GM21526 (cell line): ENCODE measurements around the gene VSNL1.

ENCODE experiments used
- ATAC-seq: cut with Tn5 transposase; IDR thresholded peaks from one replicate; pipeline ENCODE4 v1.9.1; 2021; ENCODE audit warnings: moderate library complexity; ENCODE audit not compliant: unreplicated experiment, low FRiP score

The VSNL1 gene

DNA sequence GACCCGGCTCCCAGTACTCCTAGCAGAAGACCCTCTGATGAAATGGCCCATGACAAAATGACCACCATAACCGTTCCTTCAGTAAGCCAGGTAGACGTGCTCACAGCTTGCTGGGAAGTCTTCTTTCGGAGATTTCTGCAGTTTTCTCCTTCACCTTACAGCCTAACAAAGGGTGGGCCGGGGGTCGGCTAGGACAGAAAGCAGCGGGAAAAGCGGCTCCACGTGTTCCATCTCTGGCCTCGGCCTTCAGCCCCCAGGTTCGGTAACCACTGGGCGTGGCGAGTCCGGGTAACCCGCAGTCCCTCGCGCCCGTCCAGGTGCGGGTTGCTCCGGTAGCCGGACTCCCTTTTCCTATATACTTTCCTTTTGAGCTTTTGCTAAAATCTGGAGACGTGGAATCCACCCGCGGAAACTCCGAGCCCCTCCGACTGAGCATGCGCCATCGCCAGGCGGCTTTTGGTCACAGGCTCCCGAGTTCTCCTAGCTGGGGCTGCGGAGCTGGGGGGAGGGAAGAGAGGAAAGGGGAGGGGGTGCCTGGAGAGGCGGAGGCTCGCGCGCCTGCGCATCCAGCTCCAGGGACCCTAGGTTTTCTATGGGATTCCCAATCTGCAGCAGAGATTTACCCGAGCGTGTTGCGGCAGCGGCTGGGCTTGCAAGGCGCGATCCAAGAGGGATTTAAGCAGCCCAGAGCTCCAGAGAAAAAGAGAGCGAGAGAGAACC lies at the start of gene VSNL1:
Gene VSNL1, plus strand, starts transcription at position 604 of the 720 bp plus-strand sequence. CDS start 51,379 bp downstream, outside the sequence.
- ATAC-seq = no peak

DNA sequence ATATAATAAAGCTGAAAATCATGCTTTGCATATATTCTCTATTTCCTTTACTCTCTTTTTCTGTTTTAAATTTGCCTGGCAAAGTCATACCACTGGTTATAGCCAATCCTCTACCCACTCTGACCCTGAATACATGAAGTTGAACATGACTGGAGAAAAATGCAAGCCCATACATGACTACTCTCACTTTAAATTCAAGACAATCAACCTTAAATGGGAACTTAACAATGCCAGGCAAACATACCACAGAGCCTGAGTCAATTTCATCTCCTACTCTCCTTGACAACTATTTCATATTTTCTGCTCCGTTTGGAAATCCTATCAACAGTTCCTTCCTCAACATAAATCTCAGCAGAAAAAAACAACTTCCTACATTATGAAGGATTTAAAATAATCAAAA lies 44.9 kb upstream of the VSNL1 start:
- no peak for ATAC-seq

DNA sequence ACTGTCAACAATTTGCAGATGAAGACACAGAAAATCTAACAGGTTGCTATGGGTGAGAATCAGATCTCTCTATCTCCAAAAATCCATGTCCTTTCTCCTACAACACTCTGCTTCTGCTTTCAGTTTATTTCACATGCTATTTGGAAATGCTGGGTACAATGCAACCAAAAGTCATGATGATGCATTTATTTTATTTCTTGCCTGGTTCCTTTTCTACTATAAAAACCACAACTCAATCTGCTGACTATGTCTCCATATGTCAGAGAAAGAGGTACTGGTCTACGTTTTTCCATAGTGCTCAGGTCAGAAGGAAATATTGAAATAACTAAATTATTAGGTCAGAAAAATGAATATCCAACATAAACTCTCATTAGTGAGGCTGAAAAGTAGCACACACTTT lies 42.8 kb upstream of the VSNL1 start:
- no peak for ATAC-seq

DNA sequence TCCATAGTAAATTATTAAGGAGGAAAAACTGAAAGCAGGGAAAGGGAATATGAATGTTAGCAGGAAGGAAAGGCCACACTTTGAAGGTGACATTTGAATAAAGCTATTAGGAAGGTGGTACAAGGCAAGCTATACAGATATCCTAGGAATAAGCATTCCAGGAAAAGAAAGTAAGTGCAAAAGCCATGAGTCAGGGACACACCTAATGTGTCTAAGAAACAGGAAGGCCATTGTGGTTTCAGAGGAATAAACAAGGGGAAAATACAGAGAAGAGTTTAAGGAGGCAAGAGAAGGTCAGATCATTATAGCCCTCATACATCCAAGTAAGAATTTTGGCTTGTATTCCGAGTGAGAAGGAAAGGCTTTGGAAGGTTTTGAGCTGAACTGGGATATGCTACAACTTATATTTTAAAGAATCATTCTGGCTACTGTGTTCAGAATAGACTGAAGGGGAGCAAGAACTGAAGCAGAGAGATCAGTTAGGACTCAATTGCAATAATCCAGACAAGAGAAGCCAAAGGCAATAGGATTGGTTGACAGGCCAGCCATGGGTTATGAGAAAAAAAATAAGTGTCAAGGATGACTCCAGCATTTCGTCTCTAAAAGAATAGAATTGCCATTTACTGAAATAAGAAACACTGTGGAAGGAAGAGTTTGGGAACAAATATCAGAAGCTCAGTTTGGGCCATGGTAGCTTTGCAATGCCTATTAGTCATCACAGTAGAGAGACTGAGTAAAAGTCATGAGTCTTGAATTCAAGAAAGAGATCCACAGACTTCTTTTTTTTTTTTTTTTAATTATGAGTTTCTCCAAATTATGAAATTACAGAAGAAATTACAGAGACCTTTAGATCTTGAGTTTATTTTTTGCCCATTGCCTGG lies 33.5 kb upstream of the VSNL1 start:
- no peak for ATAC-seq

DNA sequence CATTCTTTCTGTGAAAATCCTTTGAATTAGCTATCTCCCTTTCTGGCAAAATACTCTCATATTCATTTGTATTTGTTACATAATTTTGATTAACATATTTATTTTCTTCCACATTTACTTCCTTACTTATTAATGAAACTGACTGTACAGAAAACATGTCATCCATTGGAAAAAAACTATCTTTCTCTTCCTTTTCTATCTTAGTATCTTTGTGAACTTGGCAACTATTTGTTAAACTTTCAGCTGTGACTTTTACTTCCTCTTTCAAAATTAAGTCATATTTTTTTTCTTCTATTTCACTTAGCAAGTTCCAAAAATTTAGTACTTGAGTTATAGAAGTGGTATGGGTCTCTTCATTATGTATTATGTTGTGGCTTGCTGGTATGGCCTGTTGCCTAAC lies 24.8 kb upstream of the VSNL1 start:
- peak; percentile 42 for ATAC-seq

DNA sequence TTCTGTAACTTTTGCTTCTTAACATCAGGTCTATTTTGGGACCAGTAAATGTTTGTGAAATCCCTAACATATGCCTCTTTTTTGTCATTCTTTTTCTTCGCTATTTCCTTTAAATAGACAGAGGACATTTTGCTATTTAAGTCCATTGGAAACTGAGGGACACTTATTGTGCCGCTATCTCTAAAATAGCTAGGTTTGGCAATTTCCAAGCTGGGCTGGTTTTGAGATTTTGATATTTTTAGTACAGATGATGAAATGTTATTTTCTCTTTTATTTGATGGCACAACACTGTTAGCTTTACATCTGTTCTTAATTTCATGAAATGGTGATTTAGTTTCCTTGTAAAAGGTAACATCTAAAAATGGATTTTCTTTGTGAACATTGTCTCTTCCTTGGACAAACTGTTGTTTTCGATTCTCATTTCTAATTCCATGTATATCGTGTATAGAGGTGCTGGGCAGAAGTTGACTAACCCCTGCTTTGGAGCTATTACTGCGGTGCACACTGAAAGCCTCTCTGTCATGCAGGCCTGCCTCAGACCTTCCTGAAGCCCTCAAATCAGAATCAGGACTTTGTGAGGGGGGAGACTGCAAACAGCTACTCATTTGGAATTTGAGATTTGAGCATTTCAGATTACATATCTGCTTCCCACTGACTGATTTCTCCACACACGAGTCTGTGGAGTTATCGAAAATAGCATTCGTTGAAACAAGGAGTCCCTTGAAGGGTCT lies 22.9 kb upstream of the VSNL1 start:
- ATAC-seq = peak; percentile 21

DNA sequence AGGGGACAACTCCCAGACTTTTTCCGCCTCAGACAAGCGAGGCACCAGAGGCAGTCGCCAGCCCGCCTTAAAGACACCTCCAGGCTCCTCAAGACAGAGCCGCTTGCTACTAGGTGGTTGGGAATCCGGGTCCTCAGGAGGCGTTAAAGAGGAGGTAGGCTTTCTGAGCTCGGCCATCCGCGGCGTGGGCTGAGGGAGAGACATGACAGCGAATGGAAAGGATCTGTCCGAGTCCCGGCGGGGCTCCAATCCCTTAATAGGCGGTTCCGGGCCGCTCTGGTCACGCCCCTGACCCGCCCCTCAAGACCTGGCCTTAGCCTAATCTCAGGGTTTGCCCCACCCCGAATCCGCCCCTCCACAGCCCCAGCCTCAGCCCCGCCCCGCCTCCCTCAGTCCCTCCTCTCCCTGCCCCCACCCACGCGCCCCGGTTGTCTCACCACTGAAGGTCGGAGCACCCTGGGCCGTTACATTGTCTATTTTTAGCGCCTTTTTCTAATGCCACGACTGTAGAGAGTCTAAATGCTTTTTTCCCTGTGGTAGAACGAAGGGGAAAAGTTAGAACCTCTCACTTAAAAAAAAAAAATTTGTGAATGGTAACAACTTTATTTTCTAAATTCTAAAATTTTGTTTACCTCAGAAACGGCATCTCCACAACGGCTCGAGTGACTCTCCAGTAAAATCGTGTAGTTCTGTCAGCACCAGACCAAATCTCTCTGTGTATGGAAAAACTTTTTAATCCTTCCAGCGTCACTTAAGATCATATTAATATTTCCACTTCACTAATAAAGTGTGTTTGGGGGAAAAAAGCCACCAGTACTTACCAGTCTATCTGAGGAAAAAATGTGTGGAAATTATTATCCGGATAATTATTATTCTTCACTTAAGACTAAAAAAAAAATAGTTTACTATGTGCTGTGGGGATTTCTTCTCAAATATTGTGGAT lies 22.0 kb upstream of the VSNL1 start, which contains the start of gene RAD51AP2:
Gene RAD51AP2, minus strand, starts transcription at position 229 of the 943 bp plus-strand sequence. Its CDS starts 25 bp downstream, at position 204.
- peak; percentile 87 for ATAC-seq

DNA sequence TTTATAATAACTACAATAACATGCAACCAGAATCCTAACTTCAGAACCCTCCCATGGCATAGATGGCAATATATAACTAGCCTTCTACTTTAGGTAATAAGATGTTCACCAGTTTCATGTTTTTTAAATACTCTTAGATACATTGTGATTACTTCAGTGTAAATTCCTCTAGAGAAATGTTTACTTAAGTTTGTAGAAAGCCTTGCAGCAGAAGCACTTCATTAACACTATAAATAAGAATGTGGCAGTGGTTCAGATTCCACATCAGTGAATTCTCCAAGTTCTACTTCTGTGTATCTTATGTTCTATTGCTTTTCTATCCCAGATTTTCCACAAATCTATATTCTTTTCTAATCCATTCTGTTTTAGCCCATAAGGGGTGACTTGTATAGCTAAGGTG lies 21.0 kb upstream of the VSNL1 start:
- ATAC-seq = no peak

DNA sequence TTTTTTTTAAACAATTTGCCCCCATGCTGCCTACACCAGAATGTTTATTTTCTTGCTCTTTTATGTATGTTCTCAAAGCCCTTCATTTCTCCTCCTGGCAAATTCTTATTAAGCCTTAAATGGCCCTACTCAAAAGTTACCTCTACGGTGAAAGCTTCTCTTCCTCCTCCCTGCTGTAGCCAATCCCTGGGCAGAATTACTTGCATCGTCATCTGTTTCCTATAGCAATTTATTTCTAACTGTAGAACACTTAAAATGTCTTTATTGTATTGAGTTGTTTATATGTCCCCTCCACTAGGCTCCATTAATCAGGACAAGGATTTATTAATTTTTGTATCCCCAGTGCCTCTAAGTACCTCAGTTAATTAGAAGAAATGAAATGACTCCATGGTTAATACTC lies 19.7 kb upstream of the VSNL1 start:
- ATAC-seq = no peak

DNA sequence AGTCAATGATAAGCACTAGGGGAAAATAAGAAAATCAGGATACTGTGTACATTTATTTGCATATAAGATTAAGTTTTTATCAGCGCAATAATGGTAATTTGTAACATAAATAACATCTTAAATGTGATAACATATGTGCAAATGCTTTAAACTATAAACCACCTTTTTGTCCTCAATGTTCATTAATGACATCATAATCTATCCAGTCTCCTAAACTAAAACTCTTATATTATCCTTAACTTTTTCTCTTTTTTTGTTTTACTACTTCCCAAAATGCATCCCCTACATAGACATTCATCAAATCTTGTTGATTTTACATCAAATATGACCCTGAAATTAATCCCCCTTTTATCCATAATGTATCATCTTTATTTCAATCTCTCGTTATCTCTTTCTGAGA lies 18.9 kb upstream of the VSNL1 start:
- no peak for ATAC-seq

DNA sequence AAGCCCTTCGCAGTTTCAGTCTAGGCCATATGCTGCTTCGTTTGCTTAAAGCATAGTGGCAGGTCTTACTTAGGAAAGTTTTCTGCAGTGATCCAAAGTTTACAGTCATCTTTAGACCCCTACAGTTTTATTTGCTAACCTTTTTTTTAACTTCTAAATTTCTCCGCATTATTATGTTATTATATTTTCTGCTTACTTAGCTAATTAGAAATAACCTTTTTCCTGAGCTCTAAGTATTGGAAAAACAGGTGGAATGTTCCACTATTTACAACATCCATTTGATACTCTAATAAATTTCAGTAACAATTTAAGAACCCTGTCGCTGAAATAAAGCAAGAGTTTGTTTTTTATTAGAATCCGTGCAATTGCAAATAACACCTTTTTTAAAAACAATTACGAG lies 18.2 kb upstream of the VSNL1 start:
- ATAC-seq = no peak

DNA sequence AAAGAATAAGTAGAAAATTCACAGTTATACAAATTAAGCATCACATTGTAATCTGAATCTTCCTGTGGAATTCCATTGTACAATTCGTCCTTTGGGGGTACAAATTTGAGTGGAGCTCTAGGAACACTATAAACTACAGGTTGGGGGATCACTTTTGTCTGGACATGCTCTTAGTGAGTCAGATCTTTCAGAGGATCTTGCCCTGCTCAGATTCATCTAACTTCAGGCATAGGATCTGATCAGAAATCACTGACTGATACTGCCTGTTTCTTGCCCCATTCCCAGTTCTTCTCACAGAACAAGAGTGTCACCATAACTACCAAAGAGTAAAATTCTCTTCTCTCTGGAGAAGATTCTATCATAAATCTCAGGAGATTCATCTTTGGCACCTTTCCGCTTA lies 10.7 kb upstream of the VSNL1 start:
- no peak for ATAC-seq

DNA sequence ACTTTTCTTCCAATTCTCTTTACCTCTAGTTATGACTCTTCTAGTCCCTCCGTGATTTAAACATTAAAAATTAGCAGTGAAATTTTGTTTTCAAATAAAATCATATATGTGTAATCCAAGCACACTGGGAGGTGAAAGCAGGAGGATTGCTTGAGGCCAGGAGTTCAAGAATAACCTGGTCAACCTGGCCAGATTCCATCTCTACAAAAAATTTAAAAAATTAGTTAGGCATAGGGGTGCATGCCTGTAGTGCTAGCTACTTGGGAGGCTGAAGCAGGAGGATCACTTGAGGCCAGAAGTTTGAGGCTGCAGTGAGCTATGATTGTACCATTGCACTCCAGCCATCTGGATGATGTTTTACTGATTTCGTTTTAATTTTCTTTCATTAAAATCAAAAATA lies 7.0 kb upstream of the VSNL1 start:
- no peak for ATAC-seq

DNA sequence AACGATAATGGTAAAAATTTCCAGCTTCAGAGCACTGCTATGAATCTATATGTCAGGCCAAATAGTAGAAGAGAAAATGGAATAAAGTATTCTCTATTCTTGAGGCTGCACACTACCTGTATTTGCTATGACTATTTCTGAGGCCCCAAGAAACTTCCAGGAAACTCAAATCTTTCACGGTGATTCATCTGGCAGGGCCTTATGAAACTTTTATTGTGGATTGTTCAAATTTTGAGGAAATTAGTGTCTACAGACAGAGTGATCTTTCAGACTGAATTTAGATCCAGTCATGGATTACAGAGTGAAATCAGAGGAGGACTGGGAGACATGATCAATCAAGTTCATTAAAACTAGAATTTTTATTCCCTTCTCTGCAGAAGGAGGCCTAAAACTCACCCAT lies 4.1 kb upstream of the VSNL1 start:
- no peak for ATAC-seq

DNA sequence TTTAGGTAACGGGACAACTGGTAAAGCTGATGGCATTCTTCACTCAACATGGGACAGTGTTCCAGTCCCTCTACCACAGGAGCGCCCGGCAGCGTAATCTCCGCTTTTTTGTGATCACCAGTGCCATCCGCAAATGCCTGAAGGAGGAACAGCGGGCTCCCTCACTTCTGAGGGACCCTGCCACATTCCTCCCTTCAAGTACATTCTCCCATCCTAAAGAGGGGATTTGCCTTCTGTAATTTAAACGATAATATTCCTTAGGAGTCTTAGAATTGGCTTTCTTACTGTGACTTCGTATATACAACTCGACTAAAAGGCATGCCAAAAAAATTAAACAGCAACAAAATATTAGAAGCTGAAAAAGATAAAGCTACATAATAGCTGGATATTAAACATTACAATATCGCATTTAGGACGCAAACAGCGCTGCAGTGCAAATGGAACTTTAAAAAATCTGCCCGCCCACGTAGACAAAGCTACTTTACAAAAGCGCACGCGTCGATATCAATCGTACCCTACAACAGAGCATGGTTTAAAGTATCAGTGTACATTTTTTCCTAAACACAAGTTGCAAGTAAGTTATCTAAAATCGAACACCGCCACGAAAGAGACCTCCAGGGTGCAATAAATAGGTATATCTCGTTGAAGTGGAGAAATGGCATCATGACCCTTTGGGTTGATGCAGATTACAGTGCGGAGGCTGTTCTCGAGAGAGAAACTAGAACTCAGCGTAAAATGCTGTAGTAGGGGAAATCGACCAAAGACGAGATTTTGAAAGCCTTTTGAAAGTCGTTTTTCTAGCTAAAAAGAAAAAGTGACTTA lies 2.3 kb upstream of the VSNL1 start:
- ATAC-seq = peak; percentile 52

DNA sequence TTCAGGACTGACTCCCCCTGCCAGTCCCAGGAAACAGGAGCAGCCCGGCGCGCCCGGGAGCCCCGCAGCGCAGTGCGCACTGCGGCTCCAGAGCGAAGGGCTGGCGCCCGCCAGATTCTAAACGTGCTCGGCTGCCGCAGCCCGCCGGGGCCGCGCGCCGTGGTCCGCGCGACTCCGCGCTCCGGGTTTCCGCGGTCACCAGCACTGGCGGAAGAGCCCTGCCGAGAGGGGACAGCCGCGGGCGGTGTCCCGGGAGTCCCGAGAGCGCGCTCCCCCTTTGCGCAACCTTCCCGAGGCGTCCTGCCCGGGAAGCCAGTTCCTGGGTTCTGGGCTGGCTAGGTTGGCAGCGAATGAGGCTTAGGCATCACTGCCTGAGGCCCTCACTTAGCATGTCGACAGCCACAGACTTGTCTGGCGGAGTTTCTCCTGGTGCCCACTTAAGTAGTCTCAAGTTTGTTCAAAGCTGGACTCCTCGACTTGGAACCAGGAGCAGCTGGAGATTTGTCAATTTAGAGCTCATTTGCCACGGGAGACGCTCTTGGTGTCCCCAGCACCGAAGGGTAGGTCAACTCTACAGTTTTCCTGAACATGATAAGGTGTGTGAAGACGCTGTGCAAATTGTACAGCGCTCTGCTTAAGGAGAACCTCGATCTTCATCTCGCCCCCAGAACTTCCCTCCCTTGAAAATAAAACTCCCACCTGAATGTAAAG lies 1.5 kb upstream of the VSNL1 start:
- peak; percentile 83 for ATAC-seq

DNA sequence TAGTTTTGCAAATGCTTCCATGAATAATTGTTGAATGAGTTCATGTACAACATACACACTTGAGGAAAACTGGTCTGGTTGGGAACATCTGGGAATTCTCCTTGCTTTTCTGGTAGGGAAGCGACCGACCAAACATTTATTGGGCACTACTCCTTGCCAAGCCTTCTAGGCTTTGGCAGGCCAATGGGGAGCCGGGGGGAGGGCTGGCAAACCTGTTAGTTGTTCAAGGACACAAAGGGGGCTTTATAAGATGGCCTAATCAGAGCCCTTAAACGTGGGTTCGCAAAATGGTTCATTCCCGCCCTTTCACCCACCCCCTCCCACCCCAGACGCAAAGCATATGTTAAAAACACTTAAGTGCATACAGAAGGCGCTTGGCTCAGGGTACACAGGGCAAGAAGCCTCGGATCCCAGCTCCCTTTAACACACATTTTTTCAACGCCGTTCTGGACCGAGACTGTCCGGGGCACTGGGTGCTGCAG lies 844 bp upstream of the VSNL1 start:
- ATAC-seq = no peak

DNA sequence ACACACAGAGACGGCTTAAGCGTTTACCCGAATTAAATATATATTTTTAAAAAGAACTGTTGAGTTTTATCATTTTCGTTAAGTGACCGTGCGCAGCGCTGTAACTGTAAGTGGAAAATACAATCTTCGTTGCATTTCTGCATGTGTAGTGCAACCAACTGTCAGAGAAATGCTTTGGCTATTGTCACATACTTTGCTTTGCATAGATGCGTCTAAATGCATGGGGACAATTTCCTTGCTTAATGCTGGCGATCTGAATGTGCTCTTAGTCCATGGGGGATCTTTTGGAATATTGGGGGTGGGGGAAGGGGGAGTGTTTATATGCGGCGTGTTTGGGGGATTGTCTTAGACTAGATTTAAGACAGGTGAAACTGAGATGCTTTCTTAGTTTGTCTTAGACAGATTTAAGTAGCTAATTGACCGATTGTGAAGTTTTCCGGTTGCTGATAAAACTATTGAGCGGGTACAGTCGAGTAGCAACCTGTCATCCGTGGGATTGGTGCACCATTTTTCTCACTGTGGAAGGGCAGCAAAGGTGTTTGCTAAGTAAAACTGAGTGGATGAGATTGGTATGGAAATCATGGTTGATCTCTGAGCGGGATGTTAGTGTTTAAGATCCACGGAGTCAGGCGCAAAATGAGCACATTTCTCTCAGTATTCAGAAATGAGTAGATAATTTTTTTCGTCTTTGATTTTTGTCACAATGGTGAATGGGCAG lies 476 bp downstream of the VSNL1 start:
- no peak for ATAC-seq
